HG02840 (cell line): Measurements from ENCODE around the gene NUTM2B.
"Not testable (repeated sequence)": the region's sequence is repeated elsewhere in the genome, so short reads cannot be mapped to it uniquely, and the experiment has no call there.

ENCODE experiments used
- ATAC-seq: cut with Tn5 transposase; IDR thresholded peaks from one replicate; pipeline ENCODE4 v1.9.1; 2021; ENCODE audit warnings: mild to moderate bottlenecking, moderate library complexity, moderate number of reproducible peaks; ENCODE audit not compliant: unreplicated experiment, low FRiP score

NUTM2B gene, protein sequence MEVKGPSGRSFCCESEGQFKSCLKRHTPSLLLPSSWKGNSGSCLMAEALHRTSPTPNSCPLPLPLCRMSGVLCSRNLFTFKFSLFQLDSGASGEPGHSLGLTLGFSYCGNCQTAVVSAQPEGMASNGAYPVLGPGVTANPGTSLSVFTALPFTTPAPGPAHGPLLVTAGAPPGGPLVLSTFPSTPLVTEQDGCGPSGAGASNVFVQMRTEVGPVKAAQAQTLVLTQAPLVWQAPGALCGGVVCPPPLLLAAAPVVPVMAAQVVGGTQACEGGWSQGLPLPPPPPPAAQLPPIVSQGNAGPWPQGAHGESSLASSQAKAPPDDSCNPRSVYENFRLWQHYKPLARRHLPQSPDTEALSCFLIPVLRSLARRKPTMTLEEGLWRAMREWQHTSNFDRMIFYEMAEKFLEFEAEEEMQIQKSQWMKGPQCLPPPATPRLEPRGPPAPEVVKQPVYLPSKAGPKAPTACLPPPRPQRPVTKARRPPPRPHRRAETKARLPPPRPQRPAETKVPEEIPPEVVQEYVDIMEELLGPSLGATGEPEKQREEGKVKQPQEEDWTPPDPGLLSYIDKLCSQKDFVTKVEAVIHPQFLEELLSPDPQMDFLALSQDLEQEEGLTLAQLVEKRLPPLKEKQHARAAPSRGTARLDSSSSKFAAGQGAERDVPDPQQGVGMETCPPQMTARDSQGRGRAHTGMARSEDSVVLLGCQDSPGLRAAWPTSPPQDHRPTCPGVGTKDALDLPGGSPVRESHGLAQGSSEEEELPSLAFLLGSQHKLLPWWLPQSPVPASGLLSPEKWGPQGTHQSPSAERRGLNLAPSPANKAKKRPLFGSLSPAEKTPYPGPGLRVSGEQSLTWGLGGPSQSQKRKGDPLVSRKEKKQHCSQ

DNA sequence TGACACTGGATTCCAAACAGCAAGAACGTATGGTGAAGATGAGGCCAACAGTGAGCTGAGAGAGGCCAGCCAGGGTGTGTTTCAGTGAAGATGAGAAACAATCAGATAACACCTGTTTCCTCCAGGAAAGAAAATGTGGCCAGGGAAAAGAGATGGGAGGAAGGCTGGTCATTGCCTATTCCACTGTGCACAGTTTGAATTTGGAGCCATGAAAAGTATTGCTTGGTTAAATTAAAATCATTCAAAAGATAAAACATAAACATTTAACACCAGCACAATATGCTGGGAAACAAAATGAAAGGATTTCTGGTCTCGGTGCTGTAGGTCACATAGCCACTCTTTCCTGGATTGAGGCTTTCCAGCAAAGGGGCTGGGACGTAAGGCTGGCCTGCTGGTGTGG, at the start of gene NUTM2B:
Gene NUTM2B, plus strand, starts transcription at position 301 of the 400 bp plus-strand sequence. CDS start 383 bp downstream, outside the sequence.
- not testable (repeated sequence) for ATAC-seq

DNA sequence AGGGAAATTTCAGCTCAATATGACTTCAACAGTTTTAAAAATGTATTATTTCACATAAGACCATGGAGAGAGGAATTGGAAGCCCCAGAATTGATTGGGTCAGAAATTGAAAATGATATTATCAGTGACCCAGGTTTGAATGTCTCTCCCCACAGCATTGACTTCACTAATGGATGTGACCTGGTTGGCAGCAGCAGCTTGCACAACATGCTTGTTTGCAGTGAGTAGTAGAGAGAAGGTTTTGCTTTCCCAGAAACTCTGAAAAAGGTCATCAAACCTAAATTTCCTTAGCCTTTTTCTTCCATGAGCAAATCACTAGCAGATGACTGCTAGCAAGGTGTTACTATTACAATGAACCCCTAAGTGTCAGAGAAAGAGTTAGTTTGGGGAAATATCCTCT, 39.7 kb upstream of the NUTM2B start:
- not testable (repeated sequence) for ATAC-seq

DNA sequence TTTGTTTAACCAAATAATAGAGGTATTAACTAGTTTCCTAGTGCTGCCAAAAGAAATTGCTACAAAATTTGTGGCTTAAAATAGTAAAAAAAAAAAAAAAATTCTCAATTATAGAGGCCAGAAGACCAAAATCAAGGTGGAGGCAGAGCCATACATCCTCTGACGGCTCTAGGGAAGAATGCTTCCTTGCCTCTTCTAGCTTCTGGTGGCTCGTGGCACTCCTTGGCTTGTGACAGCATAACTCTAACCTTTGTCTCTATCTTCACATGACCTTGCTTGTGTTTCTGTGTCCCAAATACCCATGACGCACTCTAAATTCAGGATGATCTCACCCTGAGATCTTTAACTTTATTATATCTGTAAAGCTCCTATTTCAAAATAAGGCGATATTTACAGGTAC, 38.3 kb upstream of the NUTM2B start:
- ATAC-seq, result not testable (repeated sequence)

DNA sequence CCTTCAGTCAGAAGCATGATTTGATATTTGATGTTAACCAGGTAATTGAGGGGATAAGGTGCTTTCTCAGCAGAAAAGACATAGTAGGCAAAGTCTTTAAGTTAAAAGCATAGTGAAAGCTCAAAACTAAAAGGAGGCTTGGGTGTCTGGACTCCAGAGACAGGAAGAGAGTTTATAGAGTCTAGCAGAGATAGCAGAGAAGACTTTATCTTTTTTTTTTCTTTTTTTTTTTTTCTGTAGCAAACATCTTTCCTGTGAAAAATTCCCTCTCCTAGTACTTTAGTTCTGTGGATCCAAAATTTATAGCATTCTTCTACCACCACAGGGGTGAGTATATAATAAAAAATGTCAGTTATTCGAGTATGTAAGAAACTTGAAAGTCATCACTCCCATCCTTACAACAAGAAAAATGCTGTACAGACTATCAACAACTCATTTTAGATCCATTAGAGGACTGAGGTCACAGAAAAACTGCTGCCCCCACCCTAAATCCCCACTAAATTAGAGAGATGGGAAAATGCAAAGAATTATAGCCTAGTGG, 33.7 kb upstream of the NUTM2B start:
- ATAC-seq, result not testable (repeated sequence)

DNA sequence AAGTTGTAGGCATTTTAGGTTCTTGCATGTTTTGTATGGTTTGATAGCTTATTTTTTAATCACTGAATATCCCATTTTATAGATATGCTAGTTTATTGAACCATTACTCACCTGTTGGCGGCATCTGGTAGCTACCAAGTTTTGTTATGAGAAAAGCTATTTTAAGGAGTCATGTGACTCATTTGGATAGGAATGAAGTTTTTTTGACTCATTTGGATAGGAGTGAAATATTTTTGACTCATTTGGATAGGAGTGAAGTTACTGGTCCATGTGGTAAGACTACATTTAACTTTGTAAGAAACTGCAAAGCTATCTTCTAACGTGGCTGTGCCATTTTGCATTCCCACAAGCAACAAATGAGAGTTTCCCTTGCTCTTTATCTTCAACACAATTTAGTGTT, 28.1 kb upstream of the NUTM2B start:
- ATAC-seq, result not testable (repeated sequence)

DNA sequence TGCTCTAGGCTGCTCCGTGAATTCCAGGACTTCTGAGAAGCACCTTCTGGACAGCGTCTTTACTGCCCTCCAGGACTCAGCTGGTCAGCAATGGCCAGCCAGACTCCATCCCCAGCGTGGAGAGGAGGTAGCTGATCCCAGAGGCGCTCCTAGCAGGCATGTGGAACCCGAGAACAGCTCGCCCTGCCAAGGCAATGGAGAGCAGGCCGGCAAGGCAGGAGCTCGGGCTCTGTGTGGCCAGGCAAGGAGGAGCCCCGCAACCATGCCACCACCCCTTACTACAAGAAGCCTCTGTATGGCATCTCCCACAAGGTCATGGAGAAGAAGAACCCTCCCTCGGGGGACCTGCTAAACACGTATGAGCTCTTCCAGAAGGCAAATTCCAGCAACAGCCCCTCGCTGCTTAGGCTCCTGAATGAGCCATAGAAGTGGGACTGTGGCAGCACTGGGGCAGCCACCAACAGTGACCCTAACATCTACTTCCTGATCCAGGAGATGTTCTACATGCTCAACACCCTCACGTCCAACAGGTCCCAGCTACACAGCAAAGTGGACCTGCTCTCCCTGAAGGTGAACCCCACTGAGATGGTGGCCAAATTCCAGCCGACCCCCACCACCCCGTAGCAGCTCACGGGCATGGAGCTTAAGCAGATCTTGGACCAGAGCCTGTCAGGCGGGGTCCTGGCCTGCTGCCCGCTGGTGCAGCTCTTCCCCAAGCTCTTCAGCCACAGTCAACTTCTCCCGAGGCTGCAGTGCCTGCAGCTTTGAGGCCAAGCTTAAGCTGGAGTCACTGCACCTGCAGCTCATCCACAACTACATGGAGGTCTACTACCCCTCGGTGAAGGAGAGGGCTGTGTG, 19.8 kb upstream of the NUTM2B start:
- ATAC-seq, result not testable (repeated sequence)

DNA sequence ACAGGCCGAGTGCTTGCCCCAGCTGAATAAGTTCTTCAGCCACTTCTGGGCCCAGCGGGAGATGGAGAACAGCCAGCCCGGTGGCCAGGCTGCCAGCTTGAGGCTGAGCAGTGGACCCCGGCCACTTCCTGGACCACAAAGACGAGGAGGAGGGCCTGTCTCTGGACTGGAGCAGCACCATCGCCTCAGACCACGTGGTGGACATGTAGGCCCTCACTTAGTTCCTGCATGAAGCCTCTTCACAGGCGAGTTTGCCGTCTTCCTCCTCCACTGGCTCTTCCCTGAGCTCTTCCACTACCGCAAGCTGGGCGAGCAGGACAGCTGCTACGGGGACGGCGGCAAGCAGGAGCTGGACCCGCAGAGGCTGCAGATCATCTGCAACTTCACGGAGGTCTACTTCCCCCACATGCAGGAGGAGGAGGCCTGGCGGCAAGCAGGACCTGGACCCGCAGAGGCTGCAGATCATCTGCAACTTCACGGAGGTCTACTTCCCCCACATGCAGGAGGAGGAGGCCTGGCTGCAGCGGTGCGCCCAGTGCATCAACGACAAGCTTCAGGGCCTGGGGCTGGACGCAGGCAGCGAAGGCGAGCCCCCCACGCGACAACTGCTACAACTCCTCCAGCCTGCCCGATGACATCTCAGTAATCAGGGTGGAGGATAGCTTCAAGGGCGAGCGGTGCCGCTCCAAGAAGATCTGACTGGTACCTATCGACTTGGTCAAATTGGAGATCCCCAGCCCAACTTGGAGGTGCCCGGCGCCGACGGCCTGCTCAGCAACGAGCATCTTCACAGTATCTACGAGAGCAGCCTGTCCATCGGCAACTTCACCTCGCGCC, 18.9 kb upstream of the NUTM2B start:
- ATAC-seq, result not testable (repeated sequence)

DNA sequence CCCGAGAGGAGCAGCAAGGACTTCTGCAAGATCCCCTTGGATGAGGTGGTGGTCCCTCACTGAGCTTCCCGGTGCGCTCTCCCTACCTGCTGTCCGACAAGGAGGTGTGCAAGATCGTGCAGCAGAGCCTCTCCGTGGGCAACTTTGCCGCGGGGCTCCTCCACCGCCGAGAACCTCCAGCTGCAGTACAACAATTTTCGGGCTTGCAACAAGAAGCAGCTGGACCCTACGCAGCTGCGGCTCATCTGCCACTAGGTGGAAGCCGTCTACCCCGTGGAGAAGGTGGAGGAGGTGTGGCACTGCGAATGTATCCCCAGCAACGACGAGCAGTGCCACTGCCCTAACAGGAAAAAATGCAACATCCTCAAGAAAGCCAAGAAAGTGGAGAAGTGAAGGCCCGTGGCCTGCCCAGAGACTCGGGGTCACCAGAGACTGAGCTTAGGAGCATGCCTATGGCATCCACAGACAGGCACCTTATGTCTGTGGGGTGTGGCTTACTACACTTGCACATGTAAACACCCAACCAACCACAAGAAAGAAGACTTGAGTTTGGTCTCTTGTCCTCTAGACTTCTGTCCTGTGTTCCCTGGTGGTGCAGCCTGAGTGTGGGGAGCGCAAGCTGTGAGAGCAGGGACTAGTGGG, 17.9 kb upstream of the NUTM2B start:
- ATAC-seq, result peak; percentile 94

DNA sequence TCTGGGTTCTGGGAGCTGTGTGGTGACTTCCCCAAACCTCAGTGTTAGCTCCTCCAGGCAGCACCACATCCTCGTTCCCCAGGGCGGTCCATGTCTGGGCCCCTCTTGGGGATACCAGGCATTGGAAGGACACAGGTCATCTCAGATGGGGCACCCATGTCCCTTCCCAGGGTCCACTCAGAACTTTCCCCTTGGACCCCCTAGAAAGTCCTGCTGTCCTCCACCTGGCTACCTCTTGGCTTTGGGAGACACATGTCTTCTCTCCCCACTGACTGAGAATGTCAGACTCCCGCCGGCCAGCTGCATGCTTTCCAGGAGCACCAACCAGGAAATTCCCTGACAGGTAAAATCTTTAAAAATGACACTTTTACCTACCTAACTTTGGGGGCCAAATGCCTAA, 16.4 kb upstream of the NUTM2B start:
- ATAC-seq, result not testable (repeated sequence)

DNA sequence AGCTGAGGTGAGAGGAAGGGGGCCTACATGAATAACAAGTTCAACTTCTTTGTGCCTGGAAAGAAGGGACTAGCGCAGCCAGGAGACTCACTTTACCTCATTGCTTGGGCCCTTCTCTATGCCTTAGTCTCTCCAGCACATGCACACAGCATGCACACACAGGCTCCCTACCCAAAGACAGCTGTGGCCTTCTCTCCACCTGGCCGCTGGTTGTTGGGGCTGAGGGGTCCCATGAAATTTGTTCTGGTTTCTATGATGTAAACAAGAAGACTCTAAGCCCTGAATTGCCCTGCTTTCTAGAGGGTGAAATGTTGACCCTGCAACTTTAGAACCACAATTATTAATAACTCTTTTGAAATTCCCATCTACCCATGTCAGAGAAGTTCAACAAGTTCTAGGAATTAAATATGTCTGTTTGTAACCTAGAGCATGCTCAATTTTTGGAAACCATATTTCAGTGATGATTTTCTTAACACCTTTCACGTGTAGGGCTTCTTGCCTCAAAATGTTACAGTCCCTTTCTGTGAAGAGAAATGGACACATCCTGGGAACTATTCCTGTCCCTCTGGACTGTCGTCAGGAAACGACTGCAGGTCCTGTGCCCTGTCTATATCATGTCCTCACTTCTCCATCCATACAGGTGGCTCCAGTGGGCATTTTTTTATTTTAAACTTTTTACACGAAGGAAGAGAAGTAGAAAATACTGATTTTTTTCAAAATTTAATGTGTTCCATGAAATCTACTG, 15.4 kb upstream of the NUTM2B start:
- ATAC-seq, result not testable (repeated sequence)

DNA sequence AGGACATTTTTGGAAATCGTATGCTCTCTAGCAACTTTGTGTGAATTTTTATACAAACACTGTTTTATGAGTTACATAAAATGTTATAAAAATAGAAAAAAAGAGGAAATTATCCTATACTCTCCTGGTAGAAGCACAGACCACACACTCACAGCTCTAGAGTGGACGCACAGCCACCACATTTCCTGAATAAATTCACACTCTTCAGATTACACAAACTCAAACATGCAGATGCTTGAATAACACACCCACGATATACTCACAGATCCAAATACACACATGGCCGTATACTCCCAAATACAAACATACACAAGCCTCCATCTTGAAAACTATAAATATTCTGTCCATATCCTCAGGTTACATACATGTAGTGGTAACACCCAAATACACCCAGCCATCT, 14.2 kb upstream of the NUTM2B start:
- not testable (repeated sequence) for ATAC-seq

DNA sequence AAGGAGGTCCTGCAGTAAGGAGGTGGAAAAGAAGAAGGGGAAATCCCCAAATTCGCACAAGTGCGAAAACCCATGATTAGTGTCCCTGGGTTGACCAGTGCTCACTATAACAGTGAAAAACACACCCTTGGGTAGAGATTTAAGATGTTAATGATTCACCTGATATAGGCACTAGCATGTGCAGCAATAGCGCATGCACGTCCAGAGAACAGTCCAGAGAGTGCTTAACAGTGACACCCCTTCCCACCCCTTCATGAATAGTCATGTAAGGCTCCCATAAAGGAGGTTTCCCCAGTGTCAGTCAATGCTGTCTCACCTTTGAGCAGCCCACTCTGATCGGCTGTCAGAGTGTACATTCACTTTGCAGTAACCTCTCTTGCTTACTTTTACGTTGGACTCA, 6.4 kb upstream of the NUTM2B start:
- not testable (repeated sequence) for ATAC-seq

DNA sequence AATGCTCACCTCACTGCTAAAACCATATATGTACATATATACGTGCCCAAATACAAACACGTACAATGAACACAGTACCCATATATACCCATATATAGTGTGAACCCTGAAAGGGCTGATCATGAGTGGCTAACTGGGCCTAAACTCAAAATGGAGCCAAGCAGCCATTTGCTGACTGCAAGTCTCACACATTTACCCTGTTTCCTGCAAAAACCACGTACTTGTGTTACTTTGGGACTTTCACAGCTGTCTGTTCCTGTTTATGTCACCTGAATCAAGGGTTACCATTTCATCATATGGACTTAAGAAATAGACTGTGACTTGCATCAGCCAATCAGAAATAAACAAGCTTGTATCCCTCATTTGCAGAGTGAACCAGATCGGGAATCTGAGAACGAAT, 5.9 kb upstream of the NUTM2B start:
- ATAC-seq, result not testable (repeated sequence)

DNA sequence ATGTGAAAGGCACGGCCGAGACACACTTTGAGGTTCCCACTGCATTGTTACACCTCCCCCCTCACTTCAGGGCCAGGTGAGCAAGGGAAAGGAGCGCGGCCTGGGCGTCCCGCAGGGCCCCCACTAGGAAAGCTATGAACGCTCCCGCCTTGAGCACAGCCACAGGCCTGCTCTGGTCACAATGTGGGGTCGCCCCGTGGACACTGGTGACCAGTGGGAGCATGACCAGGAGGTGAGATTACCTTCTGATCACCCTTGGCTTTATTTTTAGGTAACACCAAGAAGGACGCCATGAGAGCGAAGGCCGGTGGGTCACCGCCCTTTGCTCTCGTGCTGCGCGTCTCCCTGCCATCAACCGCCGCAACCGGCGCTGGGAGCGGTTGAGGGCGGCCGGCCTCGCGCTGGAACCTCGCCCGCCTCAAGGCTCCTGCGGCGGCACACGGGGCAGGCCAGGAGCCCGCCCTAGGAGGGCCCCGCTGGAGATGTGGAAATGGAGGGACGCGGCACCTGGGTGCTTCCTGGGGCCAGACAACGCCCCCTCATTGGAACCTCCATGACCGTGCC, 2.6 kb upstream of the NUTM2B start:
- not testable (repeated sequence) for ATAC-seq

DNA sequence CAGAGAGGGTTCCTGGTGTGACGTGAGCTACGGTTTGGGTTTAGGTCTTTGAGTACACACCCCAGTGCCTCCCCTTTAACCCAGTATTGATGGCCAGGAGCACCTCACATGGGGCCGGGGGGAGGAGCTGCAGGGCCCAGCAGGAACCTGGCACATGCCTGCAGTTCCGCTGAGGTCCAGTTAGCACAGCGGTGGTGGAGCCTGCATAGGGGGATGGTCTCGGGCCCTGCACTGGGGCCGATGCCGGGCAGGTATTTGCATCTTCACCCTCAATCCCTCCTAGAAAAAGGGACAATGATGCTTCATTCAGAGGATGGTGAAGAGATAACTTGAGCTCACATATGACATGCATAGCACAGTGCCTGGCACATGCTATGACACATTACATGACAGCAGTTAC, 4.0 kb downstream of the NUTM2B start:
- not testable (repeated sequence) for ATAC-seq

DNA sequence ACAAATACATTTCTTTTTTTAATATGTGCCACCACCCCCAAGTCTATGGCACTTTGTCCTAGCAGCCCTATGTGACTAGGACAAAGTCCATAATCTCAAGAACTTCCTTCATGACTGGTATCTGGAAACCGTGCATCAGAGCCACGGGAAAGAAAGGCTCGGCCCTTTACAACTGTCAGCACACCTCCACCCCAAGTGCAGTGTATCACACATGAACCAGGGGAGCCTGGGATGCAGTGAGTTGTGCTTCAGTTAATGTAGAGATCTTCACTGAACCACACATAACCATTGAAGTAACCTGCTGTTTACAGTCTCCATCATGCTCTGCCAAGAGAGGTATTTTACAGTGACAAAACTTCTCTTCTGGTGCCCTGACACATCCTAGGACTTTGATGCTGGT, 11.9 kb downstream of the NUTM2B start:
- ATAC-seq, result not testable (repeated sequence)

DNA sequence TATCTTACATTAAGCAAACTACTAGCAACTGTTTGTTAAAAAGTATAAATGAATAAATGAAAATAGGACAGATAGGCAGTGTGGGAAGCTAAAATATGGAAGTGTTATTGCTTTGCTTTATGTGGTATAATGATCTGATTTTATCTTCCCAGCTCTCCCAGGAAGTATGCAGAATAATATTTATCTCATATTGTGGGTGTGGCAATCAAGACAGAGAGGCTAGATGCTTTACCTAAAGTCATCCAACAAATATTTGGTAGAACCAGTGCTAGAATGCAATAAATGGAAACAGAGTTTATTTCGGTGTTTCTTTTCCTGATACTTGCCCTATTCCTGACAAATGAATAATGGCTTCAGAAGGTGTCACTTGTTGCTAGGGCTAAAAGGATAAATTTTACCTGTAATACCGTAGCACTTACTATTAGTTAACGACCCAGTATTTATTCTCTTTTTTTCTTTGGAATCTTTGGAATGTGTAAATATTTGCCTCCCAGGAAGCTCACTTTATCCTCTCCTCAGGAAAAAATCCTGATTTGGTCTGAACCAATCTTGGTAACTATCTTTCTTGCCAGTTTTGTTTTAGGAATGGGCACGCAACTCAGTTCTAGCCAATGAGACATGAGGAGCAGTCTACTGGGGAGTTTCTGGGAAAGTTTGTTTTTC, 14.0 kb downstream of the NUTM2B start:
- ATAC-seq, result not testable (repeated sequence)
